ENCODE data around the gene NUDT16L1.
A peak's percentile ranks its signal among the peaks of the same experiment; 100 is the strongest.
"Not testable (repeated sequence)": the region's sequence is repeated elsewhere in the genome, so short reads cannot be mapped to it uniquely, and the experiment has no call there.

Gene NUDT16L1

GRCh38 chr16:4724661-4725270 is 31.4 kb downstream of the NUDT16L1 start:
- no peak for DNase-seq

- DNase-seq = no peak
Observed at GRCh38 chr16:4726616-4727015, 33.3 kb downstream of the NUDT16L1 start.

- DNase-seq = no peak
Observed at GRCh38 chr16:4728676-4729075, 35.3 kb downstream of the NUDT16L1 start.

GRCh38 chr16:4729876-4730275 is 36.5 kb downstream of the NUDT16L1 start:
- DNase-seq = no peak

- no peak for DNase-seq
Observed at GRCh38 chr16:4733211-4733742, 39.9 kb downstream of the NUDT16L1 start.

- no peak for DNase-seq
Observed at GRCh38 chr16:4733747-4734062, 40.3 kb downstream of the NUDT16L1 start.

- DNase-seq = peak; percentile 74
Observed at GRCh38 chr16:4734063-4734729, 40.8 kb downstream of the NUDT16L1 start, which contains the start of the genes ANKS3 and DNAAF8. Gene ANKS3 (minus strand): TSS chr16:4734271. CDS start chr16:4730149, 4,122 bp downstream. Gene DNAAF8 (plus strand): TSS chr16:4734537. CDS start chr16:4736515, 1,978 bp downstream.

- peak; percentile 91 for DNase-seq
Observed at GRCh38 chr16:4734730-4735535, 41.6 kb downstream of the NUDT16L1 start.

GRCh38 chr16:4736546-4736945 is 43.2 kb downstream of the NUDT16L1 start:
- no peak for DNase-seq

GRCh38 chr16:4737545-4737944 is 44.2 kb downstream of the NUDT16L1 start:
- DNase-seq = no peak

GRCh38 chr16:4738370-4738769 is 45.0 kb downstream of the NUDT16L1 start:
- DNase-seq = not testable (repeated sequence)

- no peak for DNase-seq
Observed at GRCh38 chr16:4743226-4743878, 50.0 kb downstream of the NUDT16L1 start.

GRCh38 chr16:4744555-4745273 is 51.4 kb downstream of the NUDT16L1 start:
- no peak for DNase-seq

- no peak for DNase-seq
Observed at GRCh38 chr16:4745274-4745569, 51.9 kb downstream of the NUDT16L1 start.

Data from stimulated activated CD4-positive, alpha-beta T cell treated with anti-CD3 and anti-CD28 coated beads, Interleukin-2, amount 100 ng/mL, for 48 hours (primary cell).